Lung (tissue), 12 donors: ENCODE results near the gene EMP3. TPM values are rescaled to one million over a fixed set of nuclear protein-coding genes. Genes with fewer than 3 reads are reported as not detected.

Source experiments
- ATAC-seq: fragments of 200-7000 bp; cut with Tn5 transposase; one replicate; pipeline ENCODE4 v1.9.1; 2020; ENCODE audit warnings: moderate number of reproducible peaks; ENCODE audit not compliant: insufficient read depth, low FRiP score
- DNase-seq, 3 donors: peaks; one replicate each; pipeline ENCODE4 v3.0.0-alpha.2; 2013 to 2017
- H3K27ac ChIP-seq, 2 donors: one replicate each; pipeline ENCODE4 v1.5.1; 2013; ENCODE audit warnings: mild to moderate bottlenecking in 2 of 2, moderate library complexity in 2 of 2, control low read depth in 1 of 2, inconsistent platforms in 1 of 2, low read depth in 1 of 2, low read length in 1 of 2
- H3K27me3 ChIP-seq, 3 donors: one replicate each; pipeline ENCODE4 v1.5.1; 2013; ENCODE audit warnings: low read length in 2 of 3; ENCODE audit not compliant: control insufficient read depth in 3 of 3, insufficient read depth in 3 of 3
- H3K36me3 ChIP-seq, 4 donors: one replicate each; pipeline ENCODE4 v1.5.1; 2013; ENCODE audit warnings: low read length in 4 of 4, mild to moderate bottlenecking in 1 of 4, moderate library complexity in 1 of 4; ENCODE audit not compliant: control insufficient read depth in 4 of 4, insufficient read depth in 4 of 4
- H3K4me1 ChIP-seq, 5 donors: one replicate each; pipeline ENCODE4 v1.5.1; 2013; ENCODE audit warnings: low read length in 5 of 5, mild to moderate bottlenecking in 2 of 5, moderate library complexity in 1 of 5; ENCODE audit not compliant: control insufficient read depth in 5 of 5, insufficient read depth in 5 of 5
- H3K4me3 ChIP-seq: one replicate; pipeline ENCODE4 v1.5.1; 2013; ENCODE audit warnings: mild to moderate bottlenecking, control low read depth, moderate library complexity
- H3K9ac ChIP-seq, 2 donors: one replicate each; pipeline ENCODE4 v1.5.1; 2013; ENCODE audit warnings: low read length in 2 of 2, control low read depth in 1 of 2; ENCODE audit not compliant: insufficient read depth in 1 of 2
- H3K9me3 ChIP-seq, 4 donors: one replicate each; pipeline ENCODE4 v1.5.1; 2013; ENCODE audit warnings: low read length in 3 of 4, mild to moderate bottlenecking in 1 of 4, moderate library complexity in 1 of 4; ENCODE audit not compliant: control insufficient read depth in 4 of 4, insufficient read depth in 3 of 4
- CTCF ChIP-seq: IDR thresholded peaks from 2 replicates; pipeline ENCODE4 v1.5.1; 2012; ENCODE audit warnings: mild to moderate bottlenecking; ENCODE audit errors: control extremely low read depth, extremely low read depth
- WGBS, 2 donors: extraction: QIAGEN DNeasy Blood & Tissue Kit; methylation state at CpG; one replicate each; pipeline ENCODE4 v1.1.7; 2013; 5-methylcytosine and 5-hydroxymethylcytosine counted together
- polyA plus RNA-seq, 2 donors: library from polyadenylated mRNA; stranded (reverse); fragments of 200-250 nt; gene quantifications; one replicate each; pipeline ENCODE4 v1.2.1, GENCODE V29; 2013
- total RNA-seq, 2 donors: library from RNA; depleted of rRNA in 1 of 2; stranded (reverse); fragments of >200 nt in 1 of 2; gene quantifications; one replicate each; pipeline ENCODE4 v1.2.1, GENCODE V29; 2014 to 2021
- donor health status: control.
- donor health status: control.
- donor health status: Bipolar disorder and iron deficiency.
- donor health status: healthy.
- donor health status: DM: yes; HTN: yes; CAD: no.

The EMP3 gene
- total and polyA plus RNA-seq, 4 donors, result 36.9 to 276 (median 223) TPM

GRCh38 chr19:48359123-48359522 is 33.8 kb downstream of the EMP3 start:
- 92 to 95% methylated on average over 5 of the region's 5 CpGs for WGBS, 2 donors
- Histone ChIP-seq H3K27ac (no peak overlapping the region), H3K36me3 (peaks cover 0 to 2% (median 0%) of the 10 kb centered on the region in 4 donors), H3K9me3 (no peaks in the 10 kb centered on the region), H3K27me3 (no peaks in the 10 kb centered on the region), H3K9ac (no peak overlapping the region), H3K4me3 (no peak overlapping the region), H3K4me1 (peaks cover 0 to 5% (median 0%) of the 10 kb centered on the region in 5 donors)
- no peak for TF ChIP-seq CTCF
- DNase-seq (no peak), ATAC-seq (no peak)

GRCh38 chr19:48361912-48362311 is 36.6 kb downstream of the EMP3 start:
- no peak for TF ChIP-seq CTCF
- Histone ChIP-seq H3K9ac (no peak overlapping the region), H3K9me3 (no peaks in the 10 kb centered on the region), H3K4me1 (peaks cover 0 to 9% (median 2%) of the 10 kb centered on the region in 5 donors), H3K4me3 (no peak overlapping the region), H3K27me3 (no peaks in the 10 kb centered on the region), H3K36me3 (peaks cover 0 to 2% (median 0%) of the 10 kb centered on the region in 4 donors), H3K27ac (no peak overlapping the region)
- no peak for ATAC-seq
- WGBS, 2 donors, result 96% methylated on average over 3 of the region's 3 CpGs
- DNase-seq, result no peak

DNA sequence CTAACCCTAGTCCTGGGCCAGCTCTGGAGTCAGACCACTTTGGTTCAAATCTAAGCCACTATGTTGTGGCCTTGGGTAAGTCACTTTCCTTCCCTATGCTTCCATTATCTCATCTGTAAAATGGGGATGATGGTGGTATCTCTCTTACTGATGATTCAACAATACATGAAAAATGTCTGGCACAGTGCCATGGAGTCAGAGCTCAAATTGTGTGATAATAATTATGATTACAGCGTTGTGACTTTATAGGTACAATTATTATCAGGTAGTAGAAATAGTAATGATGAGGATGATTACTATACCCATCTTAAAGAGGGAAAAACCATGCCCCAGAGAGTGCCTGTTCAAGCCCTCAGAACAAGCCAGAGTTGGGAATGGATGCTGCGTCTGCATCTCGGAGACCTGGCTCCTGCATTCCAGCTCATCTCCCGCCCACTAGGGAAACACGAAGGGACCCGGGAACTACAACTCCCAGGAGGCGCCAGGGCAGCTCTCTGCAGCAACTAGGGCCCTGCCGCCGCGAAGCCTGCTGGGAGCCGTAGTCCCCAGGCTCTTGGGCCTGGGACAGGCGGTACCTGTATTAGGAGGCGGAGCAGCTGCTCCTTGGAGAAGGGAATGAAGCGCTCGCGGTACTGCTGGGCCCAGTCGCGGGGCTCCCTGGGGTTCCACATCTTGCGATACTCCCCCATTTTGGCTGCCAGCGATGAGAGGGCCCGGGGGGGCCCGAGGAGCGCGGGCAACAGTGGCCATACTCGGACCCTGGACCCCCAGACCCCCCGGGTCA is 37.6 kb downstream of the EMP3 start:
- DNase-seq (peak; percentile 96 to 97 (median 96)), ATAC-seq (peak; percentile 86)
- Histone ChIP-seq H3K9ac (peak overlapping the region; percentile 29 to 91), H3K9me3 (no peaks in the 10 kb centered on the region), H3K27me3 (no peaks in the 10 kb centered on the region), H3K4me3 (peak overlapping the region; percentile 38), H3K36me3 (peaks cover 0 to 2% (median 0%) of the 10 kb centered on the region in 4 donors), H3K27ac (peak overlapping the region; percentile 91 to 95), H3K4me1 (peaks cover 0 to 9% (median 2%) of the 10 kb centered on the region in 5 donors)
- TF ChIP-seq CTCF, result no peak
- 4% methylated on average over 26 of the region's 26 CpGs for WGBS, 2 donors

DNA sequence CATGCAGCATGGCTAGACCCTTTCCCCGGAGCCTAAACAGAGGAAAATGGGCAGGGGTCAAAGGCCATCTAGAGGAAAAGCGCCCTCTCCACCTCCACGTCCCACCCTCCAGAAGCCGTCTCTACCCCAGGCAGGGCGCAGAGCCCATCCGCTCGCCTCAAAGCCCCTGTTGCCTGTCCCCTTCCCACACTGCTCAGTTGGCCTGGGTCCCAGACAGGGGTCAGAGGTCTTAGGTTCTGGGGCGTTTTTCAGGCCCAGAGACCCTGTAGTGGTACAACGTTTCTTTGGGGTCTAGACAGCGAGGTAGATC is 38.1 kb downstream of the EMP3 start:
- no peak for DNase-seq
- Histone ChIP-seq H3K27ac (peak overlapping the region; percentile 91 to 95), H3K36me3 (peaks cover 0 to 2% (median 0%) of the 10 kb centered on the region in 4 donors), H3K9ac (peak overlapping the region; percentile 29 to 91), H3K27me3 (no peaks in the 10 kb centered on the region), H3K4me1 (peaks cover 0 to 9% (median 2%) of the 10 kb centered on the region in 5 donors), H3K4me3 (peak overlapping the region; percentile 38), H3K9me3 (no peaks in the 10 kb centered on the region)
- ATAC-seq, result peak; percentile 5
- TF ChIP-seq CTCF, result no peak
- 3 to 9% methylated on average over 10 of the region's 10 CpGs for WGBS, 2 donors
